SK-N-SH (cell line): ENCODE results near the gene PCDH1.

Source experiments
- EP300 ChIP-seq, 2 experiments: IDR thresholded peaks; 2 replicates each; pipeline versions ENCODE4 v1.4.0 to v1.6.1; 2012; ENCODE audit warnings: borderline replicate concordance in 1 of 2, low read depth in 1 of 2, low read length in 1 of 2
- TF ChIP-seq, protein P1 (sequence below): IDR thresholded peaks from 2 replicates; pipeline ENCODE4 v1.6.1; 2012; ENCODE audit warnings: mild to moderate bottlenecking, low read depth, low read length, moderate library complexity

DNA sequence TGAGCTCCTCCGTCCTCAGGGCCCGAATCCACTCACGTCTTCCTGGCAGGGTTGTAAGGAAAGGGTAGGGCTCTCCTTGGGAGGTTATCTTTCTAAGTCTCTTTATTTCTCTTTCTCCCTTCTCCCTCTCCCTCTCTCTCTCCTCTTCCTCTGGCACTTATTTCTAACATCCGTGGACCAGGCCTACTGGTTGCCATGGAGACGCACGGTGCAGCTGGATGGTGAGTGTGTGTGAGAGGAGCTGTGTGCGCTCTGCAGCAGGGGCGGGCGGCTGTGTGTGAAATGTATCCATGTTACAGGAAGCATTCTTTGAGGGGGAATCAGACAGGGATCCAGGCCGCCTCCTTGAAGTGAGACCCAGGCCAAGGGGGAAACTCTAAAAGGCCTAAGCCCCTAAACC lies 32.2 kb downstream of the PCDH1 start:
- no peak; a peak in 1 of 4 replicates for TF ChIP-seq EP300 (IDR thresholded peaks at IDR 0.05; ENCODE audit: borderline replicate concordance in 1 of 2, low read depth in 1 of 2, low read length in 1 of 2)
- TF ChIP-seq, protein P1, sequence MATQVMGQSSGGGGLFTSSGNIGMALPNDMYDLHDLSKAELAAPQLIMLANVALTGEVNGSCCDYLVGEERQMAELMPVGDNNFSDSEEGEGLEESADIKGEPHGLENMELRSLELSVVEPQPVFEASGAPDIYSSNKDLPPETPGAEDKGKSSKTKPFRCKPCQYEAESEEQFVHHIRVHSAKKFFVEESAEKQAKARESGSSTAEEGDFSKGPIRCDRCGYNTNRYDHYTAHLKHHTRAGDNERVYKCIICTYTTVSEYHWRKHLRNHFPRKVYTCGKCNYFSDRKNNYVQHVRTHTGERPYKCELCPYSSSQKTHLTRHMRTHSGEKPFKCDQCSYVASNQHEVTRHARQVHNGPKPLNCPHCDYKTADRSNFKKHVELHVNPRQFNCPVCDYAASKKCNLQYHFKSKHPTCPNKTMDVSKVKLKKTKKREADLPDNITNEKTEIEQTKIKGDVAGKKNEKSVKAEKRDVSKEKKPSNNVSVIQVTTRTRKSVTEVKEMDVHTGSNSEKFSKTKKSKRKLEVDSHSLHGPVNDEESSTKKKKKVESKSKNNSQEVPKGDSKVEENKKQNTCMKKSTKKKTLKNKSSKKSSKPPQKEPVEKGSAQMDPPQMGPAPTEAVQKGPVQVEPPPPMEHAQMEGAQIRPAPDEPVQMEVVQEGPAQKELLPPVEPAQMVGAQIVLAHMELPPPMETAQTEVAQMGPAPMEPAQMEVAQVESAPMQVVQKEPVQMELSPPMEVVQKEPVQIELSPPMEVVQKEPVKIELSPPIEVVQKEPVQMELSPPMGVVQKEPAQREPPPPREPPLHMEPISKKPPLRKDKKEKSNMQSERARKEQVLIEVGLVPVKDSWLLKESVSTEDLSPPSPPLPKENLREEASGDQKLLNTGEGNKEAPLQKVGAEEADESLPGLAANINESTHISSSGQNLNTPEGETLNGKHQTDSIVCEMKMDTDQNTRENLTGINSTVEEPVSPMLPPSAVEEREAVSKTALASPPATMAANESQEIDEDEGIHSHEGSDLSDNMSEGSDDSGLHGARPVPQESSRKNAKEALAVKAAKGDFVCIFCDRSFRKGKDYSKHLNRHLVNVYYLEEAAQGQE, result no peak
